Stimulated activated CD8-positive, alpha-beta memory T cell treated with anti-CD3 and anti-CD28 coated beads, Interleukin-7, amount 100 ng/mL, for 48 hours (primary cell): Measurements from ENCODE around the gene UCK2.

Source experiments
- DNase-seq, 2 donors: peaks; one replicate each; pipeline ENCODE4 v3.0.0-alpha.2; 2020; ENCODE audit warnings: low read depth in 1 of 2; ENCODE audit errors: extremely low read depth in 1 of 2

The UCK2 gene

DNA sequence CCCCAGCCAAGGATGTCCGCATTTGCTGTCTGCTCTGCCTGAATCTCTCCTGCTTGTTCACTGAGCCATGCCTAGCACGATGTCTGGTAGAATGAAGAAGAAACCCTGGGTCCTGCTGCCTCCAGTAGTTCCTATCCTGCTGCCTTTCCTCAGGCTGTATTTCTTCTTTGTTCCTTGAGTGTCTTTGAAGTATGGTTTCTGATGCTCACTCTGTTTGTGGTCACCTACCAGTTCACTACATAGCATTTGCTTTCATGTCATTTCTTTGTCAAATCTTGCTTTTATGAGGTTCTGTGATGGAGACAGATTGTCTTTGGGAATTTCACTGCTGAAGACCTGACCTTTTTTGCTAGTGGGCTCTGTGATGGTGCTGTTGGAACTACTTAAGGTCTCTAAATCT, 5.9 kb downstream of the UCK2 start:
- DNase-seq = no peak

DNA sequence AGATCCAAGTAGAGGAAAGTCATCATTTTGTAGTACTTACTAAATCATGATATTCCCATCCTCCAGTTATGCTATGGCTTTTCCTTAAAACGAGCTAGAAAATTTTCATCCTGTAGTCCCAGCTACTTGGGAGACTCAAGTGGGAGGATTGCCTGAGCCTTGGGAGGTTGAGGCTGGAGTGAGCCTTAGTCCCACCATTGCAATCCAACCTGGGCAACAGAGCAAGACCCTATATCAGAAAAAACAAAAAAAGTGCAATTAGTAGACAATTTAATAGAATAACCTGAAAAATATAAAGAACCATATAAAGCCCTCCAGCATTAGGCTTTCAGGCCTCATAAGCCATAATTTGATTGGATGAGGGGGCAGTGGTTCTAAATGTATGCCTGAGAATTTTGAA, 6.8 kb downstream of the UCK2 start:
- no peak for DNase-seq

GRCh38 chr1:165834881-165835280, 7.5 kb downstream of the UCK2 start:
- DNase-seq = no peak

GRCh38 chr1:165836664-165837482, 9.5 kb downstream of the UCK2 start:
- DNase-seq = no peak

GRCh38 chr1:165837838-165838364, 10.5 kb downstream of the UCK2 start:
- DNase-seq = no peak

- no peak for DNase-seq
Observed at GRCh38 chr1:165840423-165840822, 13.0 kb downstream of the UCK2 start.

- DNase-seq = no peak
Observed at GRCh38 chr1:165841582-165842017, 14.2 kb downstream of the UCK2 start.

GRCh38 chr1:165842023-165842670, 14.7 kb downstream of the UCK2 start:
- no peak for DNase-seq

DNA sequence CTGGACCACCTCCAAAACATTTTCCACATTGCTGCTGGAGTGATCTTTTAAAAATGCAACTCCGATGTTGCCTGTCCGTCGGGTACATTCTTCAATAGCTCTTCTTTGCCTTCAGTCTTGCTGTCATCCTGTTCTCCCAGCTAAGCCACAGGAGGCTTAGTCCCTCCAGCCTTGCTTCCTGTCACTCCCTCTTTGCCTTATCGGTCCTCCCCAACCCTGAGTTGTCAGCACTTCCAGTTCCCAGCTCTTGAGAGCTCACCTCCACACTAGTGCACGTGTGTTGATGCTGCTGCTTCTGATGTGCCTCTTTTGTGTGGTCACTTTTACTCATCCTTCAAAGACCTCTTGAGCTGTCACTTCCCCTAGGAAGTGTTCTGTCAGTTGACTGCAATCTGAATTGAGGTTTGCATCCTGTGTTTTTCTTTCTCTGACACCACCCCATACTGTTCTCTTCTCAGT, 15.3 kb downstream of the UCK2 start:
- peak in 1 of 2 donors; percentile 7 for DNase-seq

DNA sequence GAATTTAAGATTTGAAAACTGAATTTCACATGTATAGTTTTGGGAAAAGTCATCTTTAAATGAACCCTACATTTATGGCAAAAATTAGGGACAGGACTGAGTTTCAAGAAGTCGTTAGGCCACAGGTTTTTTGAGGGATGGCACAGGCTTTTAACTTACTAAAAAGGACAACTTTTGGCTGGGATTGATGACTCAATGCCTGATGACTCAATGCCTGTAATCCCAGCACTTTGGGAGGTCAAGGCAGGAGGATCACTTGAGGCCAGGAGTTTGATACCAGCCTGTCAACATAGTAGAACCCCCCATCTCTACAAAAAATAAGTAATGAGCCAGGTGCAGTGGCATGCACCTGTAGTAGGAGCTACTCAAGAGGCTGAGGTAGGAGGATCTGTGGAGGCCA, 15.9 kb downstream of the UCK2 start:
- no peak for DNase-seq

GRCh38 chr1:165844114-165844798, 16.8 kb downstream of the UCK2 start:
- DNase-seq = no peak

- DNase-seq = no peak
Observed at GRCh38 chr1:165844933-165845332, 17.5 kb downstream of the UCK2 start.

GRCh38 chr1:165845569-165845968, 18.2 kb downstream of the UCK2 start:
- no peak for DNase-seq

- no peak for DNase-seq
Observed at GRCh38 chr1:165845992-165846748, 18.8 kb downstream of the UCK2 start.

- no peak for DNase-seq
Observed at GRCh38 chr1:165847486-165847885, 20.1 kb downstream of the UCK2 start.

- no peak for DNase-seq
Observed at GRCh38 chr1:165849353-165850133, 22.1 kb downstream of the UCK2 start.

GRCh38 chr1:165851034-165851658, 23.7 kb downstream of the UCK2 start:
- no peak for DNase-seq

GRCh38 chr1:165852871-165853270, 25.5 kb downstream of the UCK2 start:
- no peak for DNase-seq

GRCh38 chr1:165853528-165854075, 26.2 kb downstream of the UCK2 start:
- DNase-seq = no peak
